Smooth muscle cell (in vitro differentiated cells): ENCODE measurements around the gene SRGAP2. TPM values are rescaled to one million over a fixed set of nuclear protein-coding genes. Genes with fewer than 3 reads are reported as not detected.
A peak's percentile ranks its signal among the peaks of the same experiment; 100 is the strongest.
"Not testable (repeated sequence)": the region's sequence is repeated elsewhere in the genome, so short reads cannot be mapped to it uniquely, and the experiment has no call there.

Experiments used
- DNase-seq: peaks from one replicate; lab custom pipeline; 2025; ENCODE audit not compliant: unreplicated experiment; lab: John Stamatoyannopoulos, UW
- H2AFZ ChIP-seq: fragments of 200-600 bp; sonication (generic); 2 replicates; pipeline ENCODE4 v1.6.0; 2016; ENCODE audit warnings: antibody characterized with exemption, low read depth, mild to moderate bottlenecking
- H3F3A ChIP-seq: fragments of 200-600 bp; sonication (generic); 2 replicates; pipeline ENCODE4 v1.6.0; 2017; ENCODE audit warnings: antibody characterized with exemption, low read depth
- H3K27ac ChIP-seq: fragments of 200-600 bp; sonication (generic); 2 replicates; pipeline ENCODE4 v1.5.1; 2016; ENCODE audit warnings: low read depth, mild to moderate bottlenecking
- H3K27me3 ChIP-seq: fragments of 200-600 bp; sonication (generic); 2 replicates; pipeline ENCODE4 v1.6.1; 2016; ENCODE audit warnings: low read depth, mild to moderate bottlenecking
- H3K36me3 ChIP-seq: fragments of 200-600 bp; sonication (generic); 2 replicates; pipeline ENCODE4 v1.5.1; 2016; ENCODE audit warnings: low read depth
- H3K4me1 ChIP-seq: fragments of 200-600 bp; sonication (generic); 2 replicates; pipeline ENCODE4 v1.5.1; 2016; ENCODE audit warnings: low read depth
- H3K4me2 ChIP-seq: fragments of 200-600 bp; sonication (generic); 2 replicates; pipeline ENCODE4 v1.6.0; 2016; ENCODE audit warnings: mild to moderate bottlenecking
- H3K4me3 ChIP-seq: fragments of 200-600 bp; sonication (generic); 2 replicates; pipeline ENCODE4 v1.5.1; 2016; ENCODE audit warnings: mild to moderate bottlenecking
- H3K79me2 ChIP-seq: fragments of 200-600 bp; sonication (generic); 2 replicates; pipeline ENCODE4 v1.6.0; 2016; ENCODE audit warnings: low read depth, mild to moderate bottlenecking
- H3K9ac ChIP-seq: fragments of 200-600 bp; sonication (generic); 2 replicates; pipeline ENCODE4 v1.6.0; 2016; ENCODE audit warnings: low read depth
- H3K9me3 ChIP-seq: fragments of 200-600 bp; sonication (generic); replicated peaks from 2 replicates; pipeline ENCODE4 v1.5.1; 2016; ENCODE audit warnings: low read depth
- H4K20me1 ChIP-seq: fragments of 200-600 bp; sonication (generic); 2 replicates; pipeline ENCODE4 v1.6.0; 2016; ENCODE audit warnings: low read depth
- WGBS: methylation state at CpG from one replicate; pipeline ENCODE4 v1.1.7; 2016; ENCODE audit warnings: low lambda C conversion rate; 5-methylcytosine and 5-hydroxymethylcytosine counted together
- polyA plus RNA-seq: library from polyadenylated mRNA; unstranded; fragments of >200 nt; fragmentation: Nextera tagmentation; extraction: Ambion mirVana; gene quantifications from 2 replicates; pipeline ENCODE4 v1.2.1, GENCODE V29; 2016
- total RNA-seq: library from RNA; depleted of rRNA; stranded (reverse); fragments of >200 nt; gene quantifications from 2 replicates; pipeline ENCODE4 v1.2.3, GENCODE V29; 2014

The SRGAP2 gene
- total and polyA plus RNA-seq, 2 experiments from 2014 or later: 28.0 to 62.9 TPM

GRCh38 chr1:206243335-206243734, 40.0 kb downstream of the SRGAP2 start:
- not testable (repeated sequence) for H3K27ac ChIP-seq, DNase-seq, H3K79me2 ChIP-seq, H3K4me3 ChIP-seq, H3K36me3 ChIP-seq, H3K4me1 ChIP-seq, H3F3A ChIP-seq, H3K27me3 ChIP-seq, H3K4me2 ChIP-seq, H3K9me3 ChIP-seq, H3K9ac ChIP-seq, H4K20me1 ChIP-seq, H2AFZ ChIP-seq
- WGBS: 92% methylated on average over 1 of the region's 3 CpGs

DNA sequence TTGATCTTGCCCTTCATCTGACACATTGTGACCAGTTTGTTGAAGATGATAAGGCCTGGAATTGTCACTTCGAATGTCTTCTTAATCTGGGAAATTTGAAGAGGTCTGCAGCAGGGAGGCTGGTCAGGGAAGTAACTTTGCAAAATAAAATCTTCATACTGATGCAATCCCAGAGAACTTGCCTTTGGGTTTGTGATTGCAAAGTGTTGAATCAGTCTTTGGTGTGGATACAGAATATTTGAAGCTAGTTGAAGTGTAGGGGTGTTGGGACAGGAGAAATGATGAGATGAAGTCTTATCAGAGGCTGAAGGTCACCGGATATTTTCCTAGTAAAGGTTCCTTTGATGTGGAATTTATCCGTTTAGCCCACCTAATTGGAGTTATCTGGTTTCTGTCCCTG, 42.1 kb downstream of the SRGAP2 start:
- H3K4me3 ChIP-seq, H4K20me1 ChIP-seq, H3F3A ChIP-seq, H3K27me3 ChIP-seq, H3K36me3 ChIP-seq, DNase-seq, H2AFZ ChIP-seq, H3K9ac ChIP-seq, H3K9me3 ChIP-seq, H3K79me2 ChIP-seq, H3K4me1 ChIP-seq, H3K4me2 ChIP-seq: not testable (repeated sequence)
- WGBS: 17% methylated on average over 1 of the region's 3 CpGs
- H3K27ac ChIP-seq: peak overlapping the region; percentile 65

GRCh38 chr1:206246129-206246886, 43.0 kb downstream of the SRGAP2 start:
- H4K20me1 ChIP-seq, DNase-seq, H3K27ac ChIP-seq, H3K4me2 ChIP-seq, H3K79me2 ChIP-seq, H3K9me3 ChIP-seq, H3K27me3 ChIP-seq, H3K4me3 ChIP-seq, H2AFZ ChIP-seq, H3K36me3 ChIP-seq, H3K9ac ChIP-seq, H3K4me1 ChIP-seq, H3F3A ChIP-seq: not testable (repeated sequence)
- no CpG with 5 or more reads among the region's 10 CpGs for WGBS

DNA sequence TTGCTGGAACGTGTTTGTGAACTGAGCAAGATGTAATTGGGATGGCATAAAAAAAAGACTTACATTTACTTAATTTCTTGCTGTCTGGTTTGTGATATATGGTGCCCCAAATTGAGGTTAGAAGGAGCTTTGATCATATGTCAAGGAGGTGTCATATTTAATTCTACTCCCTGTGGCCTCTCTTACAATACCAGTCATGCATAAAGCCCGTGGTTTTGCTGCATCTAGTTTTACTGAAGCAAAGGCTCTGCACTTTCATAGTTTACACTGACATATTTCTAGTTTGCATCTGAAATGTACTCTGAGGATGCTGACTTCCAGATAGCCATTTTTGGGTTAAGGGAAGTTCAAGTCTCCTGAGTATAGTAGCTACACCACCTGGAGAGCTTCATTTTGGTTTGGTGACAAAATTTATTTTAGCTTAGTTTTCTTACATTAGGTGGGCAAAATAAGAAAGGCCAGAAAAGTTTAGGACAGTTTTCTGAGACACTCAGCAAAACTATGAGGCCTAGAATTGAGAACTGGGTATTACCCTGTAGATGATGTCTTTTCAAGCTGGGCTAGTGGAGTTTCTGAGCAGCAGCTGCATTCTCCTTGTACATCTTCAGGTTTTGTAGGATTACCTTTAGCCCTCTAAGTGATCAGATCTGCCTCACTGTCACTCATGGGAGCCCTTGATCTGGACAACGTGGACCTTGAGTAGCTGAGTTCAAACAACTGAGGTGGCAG, 47.8 kb downstream of the SRGAP2 start:
- not testable (repeated sequence) for H3K4me3 ChIP-seq, H2AFZ ChIP-seq, H3K4me2 ChIP-seq, H3K9ac ChIP-seq, H4K20me1 ChIP-seq, H3K27ac ChIP-seq, DNase-seq, H3K4me1 ChIP-seq, H3K79me2 ChIP-seq, H3F3A ChIP-seq, H3K9me3 ChIP-seq, H3K36me3 ChIP-seq, H3K27me3 ChIP-seq
- WGBS: 75% methylated on average over 2 of the region's 3 CpGs

- H3K27ac ChIP-seq: peak overlapping the region; percentile 63
- H3K9me3 ChIP-seq, H2AFZ ChIP-seq, H3K4me2 ChIP-seq, H3K79me2 ChIP-seq, H4K20me1 ChIP-seq, H3K4me1 ChIP-seq, H3K9ac ChIP-seq, H3F3A ChIP-seq, H3K4me3 ChIP-seq, H3K36me3 ChIP-seq, DNase-seq, H3K27me3 ChIP-seq: not testable (repeated sequence)
- 12% methylated on average over 7 of the region's 8 CpGs for WGBS
Measured at GRCh38 chr1:206252680-206253335, 49.5 kb downstream of the SRGAP2 start.

Other genes starting within 250 kb of the SRGAP2 start
- gene RAB7B, start 200.1 kb upstream of the SRGAP2 start, total RNA-seq: 8.0 and 13.0 TPM in 2 replicates
- gene RAB7B, start 200.1 kb upstream of the SRGAP2 start, polyA plus RNA-seq: 11.5 and 13.6 TPM in 2 replicates
- not detected in 2 replicates for gene CTSE, start 179.6 kb upstream of the SRGAP2 start, total RNA-seq
- not detected in 2 replicates for gene CTSE, start 179.6 kb upstream of the SRGAP2 start, polyA plus RNA-seq
- not detected in 2 replicates for gene RHEX, start 150.4 kb upstream of the SRGAP2 start, total RNA-seq
- gene RHEX, start 150.4 kb upstream of the SRGAP2 start, polyA plus RNA-seq: not detected in 2 replicates
- not detected in 2 replicates for gene AVPR1B, start 86.2 kb upstream of the SRGAP2 start, total RNA-seq
- gene AVPR1B, start 86.2 kb upstream of the SRGAP2 start, polyA plus RNA-seq: not detected in 2 replicates
- gene FAM72A, start 702 bp upstream of the SRGAP2 start, total RNA-seq: 2.9 and 3.1 TPM in 2 replicates
- gene FAM72A, start 702 bp upstream of the SRGAP2 start, polyA plus RNA-seq: 3.7 and 4.1 TPM in 2 replicates